ENCODE data around the gene TMEM79.

TMEM79 gene

DNA sequence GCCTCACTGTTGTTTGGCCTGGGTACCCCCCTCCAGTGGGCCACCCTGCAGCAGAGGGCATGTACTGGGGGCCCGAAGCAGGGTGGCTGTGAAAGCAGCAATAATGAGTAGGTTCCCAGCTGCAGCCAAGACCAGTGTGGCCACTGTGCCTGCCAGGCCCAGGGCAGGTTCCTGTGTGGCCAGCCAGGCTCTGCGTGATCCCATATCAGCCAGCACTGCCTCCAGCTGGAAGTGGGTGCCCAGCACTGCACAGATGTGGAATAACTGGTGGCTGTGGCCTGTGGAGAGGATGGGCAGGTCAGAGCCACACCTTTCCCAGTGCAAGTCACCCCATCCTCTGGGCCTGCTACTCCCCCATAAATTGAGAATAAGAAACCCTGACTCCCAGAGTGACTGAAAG, 40.0 kb upstream of the TMEM79 start:
- no peak for DNase-seq (ENCODE audit: low read depth, low spot score)
- CTCF ChIA-PET: no interaction called here
- TF ChIP-seq, protein P1, sequence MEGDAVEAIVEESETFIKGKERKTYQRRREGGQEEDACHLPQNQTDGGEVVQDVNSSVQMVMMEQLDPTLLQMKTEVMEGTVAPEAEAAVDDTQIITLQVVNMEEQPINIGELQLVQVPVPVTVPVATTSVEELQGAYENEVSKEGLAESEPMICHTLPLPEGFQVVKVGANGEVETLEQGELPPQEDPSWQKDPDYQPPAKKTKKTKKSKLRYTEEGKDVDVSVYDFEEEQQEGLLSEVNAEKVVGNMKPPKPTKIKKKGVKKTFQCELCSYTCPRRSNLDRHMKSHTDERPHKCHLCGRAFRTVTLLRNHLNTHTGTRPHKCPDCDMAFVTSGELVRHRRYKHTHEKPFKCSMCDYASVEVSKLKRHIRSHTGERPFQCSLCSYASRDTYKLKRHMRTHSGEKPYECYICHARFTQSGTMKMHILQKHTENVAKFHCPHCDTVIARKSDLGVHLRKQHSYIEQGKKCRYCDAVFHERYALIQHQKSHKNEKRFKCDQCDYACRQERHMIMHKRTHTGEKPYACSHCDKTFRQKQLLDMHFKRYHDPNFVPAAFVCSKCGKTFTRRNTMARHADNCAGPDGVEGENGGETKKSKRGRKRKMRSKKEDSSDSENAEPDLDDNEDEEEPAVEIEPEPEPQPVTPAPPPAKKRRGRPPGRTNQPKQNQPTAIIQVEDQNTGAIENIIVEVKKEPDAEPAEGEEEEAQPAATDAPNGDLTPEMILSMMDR (IDR thresholded peaks at IDR 0.05; ENCODE audit: insufficient read depth, low read length, missing control alignments): no peak
- POLR2A ChIA-PET: no interaction called here
- no peak overlapping the region for H3K4me3 ChIP-seq (ENCODE audit: low read depth, low read length)

DNA sequence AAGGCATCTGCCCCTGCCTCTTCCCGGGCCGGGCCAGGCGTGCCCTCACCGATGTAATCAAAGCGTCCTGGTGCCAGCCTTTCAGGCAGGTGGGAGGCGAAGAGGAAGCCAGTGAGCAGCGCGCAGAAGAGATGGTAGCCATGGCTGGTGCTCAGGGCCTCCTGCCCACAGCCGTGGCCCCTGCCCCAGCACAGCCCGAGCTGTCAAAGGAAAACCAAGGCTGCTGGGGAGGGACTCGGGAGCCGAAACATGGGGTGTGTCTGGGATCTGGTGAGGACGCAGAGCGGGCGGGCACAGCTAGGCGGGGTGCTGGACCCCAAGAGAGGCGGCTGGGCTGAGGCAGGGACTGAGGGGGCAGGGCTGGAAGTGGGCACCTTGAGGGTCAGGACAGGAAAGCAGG, 39.4 kb upstream of the TMEM79 start:
- TF ChIP-seq, protein P1 (IDR thresholded peaks at IDR 0.05; ENCODE audit: insufficient read depth, low read length, missing control alignments): no peak
- no peak for DNase-seq (ENCODE audit: low read depth, low spot score)
- H3K4me3 ChIP-seq (ENCODE audit: low read depth, low read length): no peak overlapping the region
- POLR2A ChIA-PET: no interaction called here
- CTCF ChIA-PET: no interaction called here

DNA sequence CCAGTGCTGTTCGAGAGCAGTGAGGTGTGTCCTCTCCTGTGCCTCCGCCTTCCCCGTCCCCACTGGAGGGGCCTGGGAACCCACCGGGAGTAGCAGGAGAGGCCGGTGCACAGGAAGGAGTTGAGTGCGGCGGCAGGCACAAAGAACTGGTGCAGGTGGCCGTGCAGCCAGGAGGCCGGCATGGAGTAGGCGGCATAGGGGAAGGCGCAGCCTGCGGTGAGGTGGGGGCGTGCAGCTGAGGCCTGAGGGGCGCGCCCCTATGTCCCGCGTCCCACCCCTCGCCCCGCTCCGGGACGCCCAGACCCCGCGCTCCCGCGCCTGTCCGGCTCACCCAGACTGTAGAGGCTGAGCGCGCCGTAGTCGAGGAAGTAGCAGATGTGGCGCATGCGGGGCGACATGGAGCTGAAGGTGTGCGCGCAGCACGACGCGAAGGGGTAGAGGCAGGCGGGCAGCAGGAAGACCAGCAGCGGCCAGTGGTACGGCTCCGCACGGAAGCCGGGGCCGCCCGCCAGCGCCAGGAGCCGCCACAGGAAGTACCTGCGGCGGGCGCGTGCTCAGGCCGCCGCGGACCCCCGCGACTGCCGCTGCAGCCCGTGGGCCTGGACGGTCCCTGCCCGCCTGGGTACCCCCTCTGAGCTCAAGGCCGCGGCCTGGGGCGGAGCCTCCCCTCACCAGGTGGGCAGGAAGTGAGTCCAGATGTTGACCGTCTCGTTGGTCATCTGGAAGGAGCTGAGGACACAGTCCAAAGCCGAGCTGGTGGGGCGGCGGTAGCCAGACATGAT, 38.5 kb upstream of the TMEM79 start:
- CTCF ChIA-PET: interaction anchor here (0.7 to 1.5 kb wide), 11 partner anchors 12 to 156 kb away, joined by 3 to 6 read pairs (median 4); no protein-coding TSS in a partner anchor
- POLR2A ChIA-PET: interaction anchor here (0.7 kb wide), 1 partner anchor 229 kb away, joined by 3 read pairs; no protein-coding TSS in a partner anchor
- DNase-seq (ENCODE audit: low read depth, low spot score): no peak
- TF ChIP-seq, protein P1 (IDR thresholded peaks at IDR 0.05; ENCODE audit: insufficient read depth, low read length, missing control alignments): no peak
- peak overlapping the region; percentile 40 for H3K4me3 ChIP-seq (ENCODE audit: low read depth, low read length)

DNA sequence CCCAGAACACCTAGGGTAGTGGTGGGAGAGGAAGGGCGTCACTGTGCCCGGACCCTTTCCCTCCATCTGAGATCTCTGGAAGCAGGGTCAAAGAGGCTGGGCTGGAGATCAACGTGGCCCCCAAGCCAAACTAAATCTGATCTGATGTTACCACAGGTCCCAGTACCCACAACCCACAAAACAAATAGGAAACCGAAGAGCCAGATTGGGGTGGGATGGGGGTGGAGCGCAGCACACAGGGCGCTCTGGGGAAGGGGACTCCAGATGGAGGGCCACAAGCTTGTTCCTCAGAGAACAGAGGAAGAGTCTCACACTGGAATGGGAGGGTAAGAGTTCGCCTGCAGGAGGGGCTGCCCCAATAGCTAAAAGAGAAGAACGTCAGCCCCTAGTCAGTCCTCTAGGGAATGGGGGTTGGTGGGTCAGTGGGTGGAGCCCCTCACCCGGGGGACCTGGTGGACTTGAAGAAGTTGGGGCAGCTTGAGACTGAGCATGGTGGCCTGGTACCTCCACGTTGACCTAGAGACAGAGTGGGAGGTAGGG, 37.8 kb upstream of the TMEM79 start:
- ChIA-PET CTCF (interaction anchor here (0.7 to 1.5 kb wide), 10 partner anchors 11 to 156 kb away, joined by 3 to 6 read pairs (median 4); no protein-coding TSS in a partner anchor), POLR2A (interaction anchor here (0.6 kb wide), 1 partner anchor 13 kb away, joined by 4 read pairs; no protein-coding TSS in a partner anchor)

DNA sequence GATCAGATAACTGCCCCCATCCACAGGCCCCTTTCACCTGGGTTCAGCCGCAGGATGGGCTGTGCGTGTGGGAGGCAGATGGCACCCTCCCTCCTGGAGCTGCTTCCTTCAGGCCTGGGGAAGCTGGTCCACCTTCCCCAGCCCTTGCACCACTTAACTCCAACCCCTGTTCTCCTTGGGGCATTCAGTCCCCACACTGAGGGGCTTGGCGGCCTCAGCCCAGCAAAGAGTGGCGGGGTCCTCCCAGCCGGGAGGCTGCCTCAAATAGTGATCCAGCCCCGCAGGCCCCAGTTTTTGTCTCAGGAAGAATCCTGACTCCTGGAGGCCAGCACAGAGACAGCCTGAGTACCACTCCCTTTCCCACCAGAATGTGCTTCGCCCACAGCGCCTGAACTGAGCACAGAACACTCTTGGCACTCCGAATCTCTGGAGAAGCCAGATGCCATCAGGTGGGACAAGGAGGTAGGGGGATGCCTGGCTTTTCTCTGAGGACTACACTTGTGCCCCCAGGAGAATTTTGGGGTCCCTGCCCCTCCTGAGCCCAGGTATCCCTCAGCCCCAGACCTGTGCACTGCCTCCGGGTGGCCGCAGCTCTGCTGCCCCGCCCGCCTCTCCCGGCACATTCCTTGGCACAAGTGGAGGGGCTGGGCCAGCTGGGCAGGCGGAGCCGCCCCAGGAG, 37.2 kb upstream of the TMEM79 start:
- CTCF ChIA-PET: interaction anchor here (0.8 to 1.5 kb wide), 8 partner anchors 11 to 157 kb away, joined by 3 to 5 read pairs (median 4); no protein-coding TSS in a partner anchor
- DNase-seq (ENCODE audit: low read depth, low spot score): no peak
- TF ChIP-seq, protein P1 (IDR thresholded peaks at IDR 0.05; ENCODE audit: insufficient read depth, low read length, missing control alignments): no peak
- no peak overlapping the region for H3K4me3 ChIP-seq (ENCODE audit: low read depth, low read length)
- POLR2A ChIA-PET: interaction anchor here (0.6 kb wide), 1 partner anchor 14 kb away, joined by 4 read pairs; no protein-coding TSS in a partner anchor

More for the DNA sequence above, 37.8 kb upstream of the TMEM79 start:
- H3K4me3 ChIP-seq (ENCODE audit: low read depth, low read length): no peak overlapping the region
- TF ChIP-seq, protein P1 (IDR thresholded peaks at IDR 0.05; ENCODE audit: insufficient read depth, low read length, missing control alignments): no peak
- DNase-seq (ENCODE audit: low read depth, low spot score): no peak
